IMR-90 (cell line): ENCODE results near the gene PGGHG. TPM values are rescaled to one million over a fixed set of nuclear protein-coding genes. Genes with fewer than 3 reads are reported as not detected.

Experiments used
- ATAC-seq: fragments of 200-7000 bp; cut with Tn5 transposase; 2 replicates; pipeline ENCODE4 v1.9.1; 2020; ENCODE audit warnings: low read depth, mild to moderate bottlenecking, moderate library complexity
- BruUV-seq: library from RNA; stranded (reverse); fragments of 400-500 nt; replicated peaks from 2 replicates; lab custom pipeline; 2021; lab: Mats Ljungman, UMichigan
- CTCF ChIA-PET: fragments of 300-600 bp; formaldehyde crosslinking; extraction: SDS; loops from one replicate; lab custom pipeline; 2021; ENCODE audit warnings: antibody characterized with exemption; lab: Yijun Ruan, JAX
- POLR2A ChIA-PET: fragments of 300-600 bp; sonication (Branson Sonifier 250); formaldehyde crosslinking; loops from one replicate; lab custom pipeline; 2022; ENCODE audit warnings: antibody characterized with exemption; ENCODE audit not compliant: unreplicated experiment; lab: Charles Lee
- DNase-seq: peaks from one replicate; pipeline ENCODE4 v3.0.0; 2013
- H2AFZ ChIP-seq: replicated peaks from 2 replicates; pipeline ENCODE3; 2013; ENCODE audit warnings: low read length, mild to moderate bottlenecking; ENCODE audit not compliant: poor library complexity
- H2AK5ac ChIP-seq: 2 replicates; pipeline ENCODE4 v1.6.1; 2013; ENCODE audit warnings: low read depth, low read length, inconsistent platforms
- H2AK9ac ChIP-seq: replicated peaks from 2 replicates; pipeline ENCODE3; 2013; ENCODE audit warnings: mild to moderate bottlenecking, low read depth, low read length, moderate library complexity; ENCODE audit not compliant: poor library complexity
- H2BK120ac ChIP-seq: 2 replicates; pipeline ENCODE4 v1.6.1; 2013; ENCODE audit warnings: low read depth, low read length, inconsistent platforms
- H2BK15ac ChIP-seq: 3 replicates; pipeline ENCODE4 v1.6.1; 2013; ENCODE audit warnings: low read depth, low read length, inconsistent platforms
- H2BK20ac ChIP-seq: 2 replicates; pipeline ENCODE4 v1.6.1; 2013; ENCODE audit warnings: low read depth, mild to moderate bottlenecking, inconsistent platforms, low read length, moderate library complexity
- H2BK5ac ChIP-seq: 2 replicates; pipeline ENCODE4 v1.6.1; 2013; ENCODE audit warnings: mild to moderate bottlenecking, low read depth, low read length, inconsistent platforms; ENCODE audit not compliant: poor library complexity, severe bottlenecking
- H3K14ac ChIP-seq: replicated peaks from 2 replicates; pipeline ENCODE4 v1.6.1; 2013; ENCODE audit warnings: low read depth, low read length, inconsistent platforms
- H3K18ac ChIP-seq: 2 replicates; pipeline ENCODE4 v1.6.1; 2013; ENCODE audit warnings: low read depth, low read length, control low read depth
- H3K23ac ChIP-seq: 2 replicates; pipeline ENCODE4 v1.6.1; 2013; ENCODE audit warnings: low read depth, low read length, inconsistent platforms
- H3K27ac ChIP-seq: 2 replicates; pipeline ENCODE4 v1.5.1; 2013; ENCODE audit warnings: mild to moderate bottlenecking, control low read depth, low read length; ENCODE audit not compliant: insufficient read depth
- H3K27me3 ChIP-seq: 2 replicates; pipeline ENCODE4 v1.6.1; 2013; ENCODE audit warnings: low read length; ENCODE audit not compliant: control insufficient read depth, insufficient read depth
- H3K36me3 ChIP-seq: 2 replicates; pipeline ENCODE4 v1.6.1; 2013; ENCODE audit warnings: low read length, mixed read lengths; ENCODE audit not compliant: control insufficient read depth, insufficient read depth
- H3K4ac ChIP-seq: 2 replicates; pipeline ENCODE4 v1.6.1; 2013; ENCODE audit warnings: low read depth, low read length, inconsistent platforms
- H3K4me1 ChIP-seq: 2 replicates; pipeline ENCODE4 v1.6.1; 2013; ENCODE audit warnings: low read length, mixed read lengths; ENCODE audit not compliant: control insufficient read depth, insufficient read depth
- H3K4me2 ChIP-seq: 2 replicates; pipeline ENCODE4 v1.6.1; 2013; ENCODE audit warnings: low read depth, mild to moderate bottlenecking, control low read depth, low read length, moderate library complexity
- H3K4me3 ChIP-seq: 2 replicates; pipeline ENCODE4 v1.5.1; 2013; ENCODE audit warnings: low read depth, mild to moderate bottlenecking, control low read depth, low read length, moderate library complexity; ENCODE audit not compliant: insufficient read depth
- H3K56ac ChIP-seq: 2 replicates; pipeline ENCODE4 v1.6.1; 2013; ENCODE audit warnings: low read length, inconsistent platforms; ENCODE audit not compliant: insufficient read depth; ENCODE audit errors: extremely low read depth
- H3K79me1 ChIP-seq, 2 experiments: 2 replicates each; pipeline ENCODE4 v1.6.1; 2013; ENCODE audit warnings: low read length in 2 of 2, inconsistent platforms in 1 of 2, low read depth in 1 of 2
- H3K9ac ChIP-seq: 2 replicates; pipeline ENCODE4 v1.6.1; 2013; ENCODE audit warnings: low read depth, low read length, control low read depth
- H3K9me1 ChIP-seq: 2 replicates; pipeline ENCODE4 v1.6.1; 2013; ENCODE audit warnings: low read length, inconsistent platforms; ENCODE audit not compliant: insufficient read depth
- H3K9me3 ChIP-seq: 2 replicates; pipeline ENCODE4 v1.6.1; 2013; ENCODE audit warnings: low read length; ENCODE audit not compliant: control insufficient read depth, insufficient read depth
- H4K20me1 ChIP-seq: 2 replicates; pipeline ENCODE4 v1.6.1; 2013; ENCODE audit warnings: low read length, inconsistent platforms; ENCODE audit not compliant: insufficient read depth
- H4K5ac ChIP-seq: 2 replicates; pipeline ENCODE4 v1.6.1; 2013; ENCODE audit warnings: mild to moderate bottlenecking, low read depth, low read length, control low read depth
- H4K8ac ChIP-seq, 2 experiments: 2 replicates each; pipeline ENCODE4 v1.6.1; 2013; ENCODE audit warnings: low read depth in 2 of 2, low read length in 2 of 2, control low read depth in 1 of 2, inconsistent platforms in 1 of 2
- H4K91ac ChIP-seq: 2 replicates; pipeline ENCODE4 v1.6.1; 2013; ENCODE audit warnings: low read depth, low read length, inconsistent platforms; ENCODE audit not compliant: insufficient read depth
- BHLHE40 ChIP-seq: fragments of 150-350 bp; IDR thresholded peaks from 2 replicates; pipeline ENCODE4 v1.6.1; 2016; ENCODE audit warnings: mild to moderate bottlenecking, low read depth, low read length
- CEBPB ChIP-seq: IDR thresholded peaks from 2 replicates; pipeline ENCODE4 v1.6.1; 2012; ENCODE audit warnings: low read depth, low read length, improper control_type of control experiment
- CHD1 ChIP-seq: IDR thresholded peaks from 2 replicates; pipeline ENCODE4 v1.6.1; 2012; ENCODE audit warnings: low read depth, low read length, improper control_type of control experiment
- ELK1 ChIP-seq: fragments of 150-350 bp; IDR thresholded peaks from 2 replicates; pipeline ENCODE4 v1.6.1; 2016; ENCODE audit warnings: low read depth, mild to moderate bottlenecking, low read length, moderate library complexity, borderline replicate concordance
- FOS ChIP-seq: fragments of 150-350 bp; IDR thresholded peaks from 2 replicates; pipeline ENCODE4 v1.6.1; 2016; ENCODE audit warnings: low read depth, low read length
- MAFK ChIP-seq: IDR thresholded peaks from 2 replicates; pipeline ENCODE4 v1.6.1; 2012; ENCODE audit warnings: low read depth, low read length, improper control_type of control experiment
- MAZ ChIP-seq: IDR thresholded peaks from 2 replicates; pipeline ENCODE4 v1.6.1; 2012; ENCODE audit warnings: low read depth, mild to moderate bottlenecking, low read length, improper control_type of control experiment, moderate library complexity, borderline replicate concordance
- MXI1 ChIP-seq: IDR thresholded peaks from 2 replicates; pipeline ENCODE4 v1.6.1; 2012; ENCODE audit warnings: low read depth, mild to moderate bottlenecking, low read length, moderate library complexity, borderline replicate concordance
- NFE2L2 ChIP-seq: fragments of 150-350 bp; IDR thresholded peaks from 2 replicates; pipeline ENCODE4 v1.6.1; 2016; ENCODE audit warnings: low read depth, mild to moderate bottlenecking, low read length
- POLR2A ChIP-seq: IDR thresholded peaks from 2 replicates; pipeline ENCODE4 v1.6.1; 2012; ENCODE audit warnings: mild to moderate bottlenecking, low read depth, low read length
- RAD21 ChIP-seq: IDR thresholded peaks from 2 replicates; pipeline ENCODE4 v1.6.1; 2012; ENCODE audit warnings: low read length, improper control_type of control experiment
- RCOR1 ChIP-seq: IDR thresholded peaks from 2 replicates; pipeline ENCODE4 v1.6.1; 2012; ENCODE audit warnings: mild to moderate bottlenecking, low read length, improper control_type of control experiment; ENCODE audit not compliant: insufficient replicate concordance
- RFX5 ChIP-seq: IDR thresholded peaks from 2 replicates; pipeline ENCODE4 v1.8.0; 2012; ENCODE audit warnings: low read depth, mild to moderate bottlenecking, low read length, moderate library complexity
- SMC3 ChIP-seq: fragments of 150-350 bp; IDR thresholded peaks from 2 replicates; pipeline ENCODE4 v1.6.1; 2016; ENCODE audit warnings: low read depth, mild to moderate bottlenecking, antibody characterized with exemption, low read length, moderate library complexity
- USF2 ChIP-seq: fragments of 150-350 bp; IDR thresholded peaks from 2 replicates; pipeline ENCODE4 v1.6.1; 2017; ENCODE audit warnings: mild to moderate bottlenecking, antibody characterized with exemption, low read length, low read depth
- WGBS, 2 experiments: methylation state at CpG; one replicate each; pipeline versions ENCODE4 v1.1.5 to v1.1.7; 2013; ENCODE audit warnings: missing lambda C conversion rate in 2 of 2; ENCODE audit not compliant: insufficient read length in 1 of 2; ENCODE audit errors: extremely low coverage in 2 of 2; 5-methylcytosine and 5-hydroxymethylcytosine counted together
- dilution Hi-C: fragments of 300-500 bp; cut with HindIII; formaldehyde crosslinking; loops from one replicate; pipeline ENCODE4 v1.14.3; 2018; ENCODE audit warnings: low sequenced_read_pairs; ENCODE audit not compliant: unreplicated experiment
- in situ Hi-C: fragments of 300-500 bp; cut with MboI; formaldehyde crosslinking; loops from 3 replicates; pipeline ENCODE4 v1.14.3; 2019; ENCODE audit warnings: low sequenced_read_pairs, inconsistent platforms, mixed read lengths
- intact Hi-C: fragments of 100-400 bp; cut with micrococcal nuclease; formaldehyde crosslinking; loops from 2 replicates; pipeline ENCODE4 v1.10.0; 2022
- polyA plus RNA-seq, 3 experiments: library from polyadenylated mRNA; depleted of rRNA; stranded (reverse); fragments of >200 nt; gene quantifications; 2 replicates each; pipeline ENCODE4 v1.2.3, GENCODE V29; 2012; ENCODE audit warnings: low replicate concordance in 1 of 3
- total RNA-seq: library from RNA; depleted of rRNA; stranded (reverse); fragments of >200 nt; gene quantifications from 2 replicates; pipeline ENCODE4 v1.2.3, GENCODE V29; 2012
- TF ChIP-seq, protein P1 (sequence below): conservative IDR thresholded peaks from 2 replicates; pipeline ENCODE4 v1.5.1; 2012; ENCODE audit warnings: mild to moderate bottlenecking, low read depth, low read length, improper control_type of control experiment

The PGGHG gene
- total and polyA plus RNA-seq, 2 of the 4 experiments (the other 2 are of a cell fraction): 1.8 to 17.0 TPM

DNA sequence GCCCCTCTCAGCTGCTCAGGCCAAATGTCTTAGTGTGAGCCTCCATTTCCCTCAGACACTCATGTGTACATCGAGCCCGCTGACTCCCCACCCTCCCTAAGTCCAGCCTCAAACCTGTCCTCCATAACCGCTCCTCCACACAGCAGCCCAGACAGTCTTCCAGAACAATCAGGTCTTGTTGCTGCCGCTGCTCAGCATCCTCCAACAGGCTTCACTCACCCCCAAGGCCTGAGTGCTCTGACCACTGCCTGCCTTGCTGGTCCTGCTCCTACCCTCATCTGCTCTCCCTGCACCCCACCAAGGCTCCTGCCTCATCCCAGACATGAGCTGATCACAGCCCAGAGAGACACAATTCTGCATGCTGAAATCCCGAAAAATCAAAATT, 35.0 kb upstream of the PGGHG start:
- POLR2A ChIA-PET: no interaction called here
- in situ Hi-C loops (no loop called here), dilution Hi-C loops (no loop called here), intact Hi-C loops (no loop called here)
- Histone ChIP-seq H2AK5ac (no peak overlapping the region), H2BK20ac (no peak overlapping the region), H4K5ac (no peak overlapping the region), H3K14ac (no peak overlapping the region), H3K56ac (no peak overlapping the region), H3K9ac (no peak overlapping the region), H2BK120ac (no peak overlapping the region), H3K79me1 (peaks cover 0 to 7% of the 10 kb centered on the region in 2 experiments; a peak in 2 of 4 replicates), H3K4me3 (no peak overlapping the region), H4K8ac (no peak overlapping the region), H4K20me1 (no peaks in the 10 kb centered on the region; the same call in 1 of the 2 replicates), H3K27ac (no peak overlapping the region), H3K4me1 (no peaks in the 10 kb centered on the region), H2AK9ac (no peak overlapping the region), H2BK5ac (no peak overlapping the region), H3K18ac (no peak overlapping the region), H2AFZ (no peak overlapping the region), H3K23ac (no peak overlapping the region), H3K27me3 (peaks cover 1% of the 10 kb centered on the region), H4K91ac (no peak overlapping the region), H3K36me3 (peaks cover 34% of the 10 kb centered on the region), H3K4ac (no peak overlapping the region), H3K9me3 (no peaks in the 10 kb centered on the region), H3K4me2 (no peak overlapping the region), H3K9me1 (no peaks in the 10 kb centered on the region), H2BK15ac (no peak overlapping the region)
- no TSS peak for BruUV-seq
- 84% methylated on average over 2 of the region's 5 CpGs; no CpG with 5 or more reads in 1 of the 2 experiments for WGBS, 2 experiments
- no peak for DNase-seq
- TF ChIP-seq RCOR1: no peak
- TF ChIP-seq NFE2L2: no peak
- TF ChIP-seq, protein P1, sequence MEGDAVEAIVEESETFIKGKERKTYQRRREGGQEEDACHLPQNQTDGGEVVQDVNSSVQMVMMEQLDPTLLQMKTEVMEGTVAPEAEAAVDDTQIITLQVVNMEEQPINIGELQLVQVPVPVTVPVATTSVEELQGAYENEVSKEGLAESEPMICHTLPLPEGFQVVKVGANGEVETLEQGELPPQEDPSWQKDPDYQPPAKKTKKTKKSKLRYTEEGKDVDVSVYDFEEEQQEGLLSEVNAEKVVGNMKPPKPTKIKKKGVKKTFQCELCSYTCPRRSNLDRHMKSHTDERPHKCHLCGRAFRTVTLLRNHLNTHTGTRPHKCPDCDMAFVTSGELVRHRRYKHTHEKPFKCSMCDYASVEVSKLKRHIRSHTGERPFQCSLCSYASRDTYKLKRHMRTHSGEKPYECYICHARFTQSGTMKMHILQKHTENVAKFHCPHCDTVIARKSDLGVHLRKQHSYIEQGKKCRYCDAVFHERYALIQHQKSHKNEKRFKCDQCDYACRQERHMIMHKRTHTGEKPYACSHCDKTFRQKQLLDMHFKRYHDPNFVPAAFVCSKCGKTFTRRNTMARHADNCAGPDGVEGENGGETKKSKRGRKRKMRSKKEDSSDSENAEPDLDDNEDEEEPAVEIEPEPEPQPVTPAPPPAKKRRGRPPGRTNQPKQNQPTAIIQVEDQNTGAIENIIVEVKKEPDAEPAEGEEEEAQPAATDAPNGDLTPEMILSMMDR: no peak
- TF ChIP-seq RAD21: no peak
- no peak for TF ChIP-seq POLR2A
- TF ChIP-seq MAZ: no peak
- TF ChIP-seq FOS: no peak
- TF ChIP-seq SMC3: no peak
- no peak for TF ChIP-seq MXI1
- no peak for TF ChIP-seq MAFK
- TF ChIP-seq RFX5: no peak
- TF ChIP-seq BHLHE40: no peak
- TF ChIP-seq ELK1: no peak
- TF ChIP-seq CEBPB: no peak
- TF ChIP-seq CHD1: no peak
- TF ChIP-seq USF2: no peak
- CTCF ChIA-PET: no interaction called here
- no peak for ATAC-seq
